Stomach (tissue), 9 donors: ENCODE measurements around the gene PYDC2. TPM values are rescaled to one million over a fixed set of nuclear protein-coding genes. Genes with fewer than 3 reads are reported as not detected.

Source experiments
- DNase-seq, 2 donors: peaks; one replicate each; pipeline versions ENCODE4 v3.0.0 to v3.0.0-alpha.2; 2013 to 2019
- H3K27ac ChIP-seq, 5 donors: fragments of 200-600 bp in 4 of 5; sonication (generic) in 4 of 5; one replicate each; pipeline ENCODE4 v1.5.1; 2013 to 2019; ENCODE audit warnings: mild to moderate bottlenecking in 1 of 5, moderate library complexity in 1 of 5
- H3K27me3 ChIP-seq, 3 donors: fragments of 200-600 bp; sonication (generic); one replicate each; pipeline ENCODE4 v1.5.1; 2017 to 2019; ENCODE audit warnings: mixed run types in 1 of 3
- H3K36me3 ChIP-seq, 4 donors: fragments of 200-600 bp; sonication (generic); 1 replicate in 3 of 4; 2 replicates in 1 of 4; pipeline ENCODE4 v1.5.1; 2016 to 2019
- H3K4me1 ChIP-seq, 4 donors: fragments of 200-600 bp; sonication (generic); one replicate each; pipeline ENCODE4 v1.5.1; 2016 to 2019
- H3K4me3 ChIP-seq, 4 donors: fragments of 200-600 bp; sonication (generic) in 3 of 4; one replicate each; pipeline ENCODE4 v1.5.1; 2016 to 2019; ENCODE audit warnings: mild to moderate bottlenecking in 1 of 4
- H3K9me3 ChIP-seq, 4 donors: fragments of 200-600 bp; sonication (generic); one replicate each; pipeline ENCODE4 v1.5.1; 2016 to 2019
- EP300 ChIP-seq: sonication (generic); formaldehyde crosslinking; IDR thresholded peaks from one replicate; pipeline ENCODE4 v1.6.1; 2017; ENCODE audit warnings: antibody characterized with exemption
- POLR2A ChIP-seq, 4 donors: fragments of 450-650 bp; IDR thresholded peaks; one replicate each; pipeline ENCODE4 v1.6.1; 2016; ENCODE audit warnings: antibody characterized with exemption in 4 of 4, control low read depth in 2 of 4, mild to moderate bottlenecking in 1 of 4, moderate library complexity in 1 of 4
- POLR2AphosphoS5 ChIP-seq, 3 donors: sonication (generic); formaldehyde crosslinking; IDR thresholded peaks; one replicate each; pipeline ENCODE4 v1.6.1; 2016; ENCODE audit warnings: antibody characterized with exemption in 3 of 3
- WGBS, 5 donors: extraction: QIAGEN DNeasy Blood & Tissue Kit in 3 of 5; methylation state at CpG; one replicate each; pipeline versions ENCODE4 v1.1.5 to v1.1.7; 2013 to 2018; 5-methylcytosine and 5-hydroxymethylcytosine counted together
- intact Hi-C: fragments of 100-400 bp; cut with DNase I; formaldehyde crosslinking; loops from one replicate; pipeline ENCODE4 v1.15.1; 2023; ENCODE audit warnings: low total_unique reads
- polyA plus RNA-seq, 3 donors: library from polyadenylated mRNA; stranded (reverse); fragments of 200-250 nt; gene quantifications; one replicate each; pipeline ENCODE4 v1.2.3, GENCODE V29; 2013
- total RNA-seq, 5 donors: library from RNA; depleted of rRNA; stranded (reverse); fragments of >200 nt; gene quantifications; one replicate each; pipeline versions ENCODE4 v1.1.0 to v1.2.3, GENCODE V29; 2014 to 2016
- TF ChIP-seq, protein P1 (sequence below), 7 experiments: fragments of 450-650 bp in 4 of 7; fragments of 200-600 bp in 3 of 7; sonication (generic) in 3 of 7; IDR thresholded peaks; one replicate each; pipeline ENCODE4 v1.5.1; 2016 to 2019; ENCODE audit warnings: antibody characterized with exemption in 7 of 7, control low read depth in 2 of 7, mild to moderate bottlenecking in 1 of 7
- donor health status: healthy with polysubstance abuse.
- donor health status: Bipolar disorder and iron deficiency.
- donor health status: healthy.

PYDC2 gene
- total and polyA plus RNA-seq, 8 donors: not detected

DNA sequence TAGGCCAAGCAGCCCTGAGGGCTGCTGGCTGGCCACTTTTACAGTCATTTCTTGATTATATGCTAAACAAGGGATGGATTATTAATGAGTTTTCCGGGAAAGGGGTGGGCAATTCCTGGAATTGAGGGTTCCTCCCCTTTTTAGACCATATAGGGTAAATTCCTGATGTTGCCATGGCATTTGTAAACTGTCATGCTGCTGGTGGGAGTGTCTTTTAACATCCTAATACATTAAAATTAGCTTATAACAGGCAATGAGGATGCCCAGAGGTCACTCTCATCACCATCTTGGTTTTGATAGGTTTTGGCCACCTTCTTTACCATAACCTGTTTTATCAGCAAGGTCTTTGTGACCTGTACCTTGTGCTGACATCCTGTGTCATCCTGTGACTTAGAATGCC is 11.7 kb upstream of the PYDC2 start:
- 0 to 92% (median 0%) methylated on average over 1 of the region's 1 CpG for WGBS, 5 donors
- no peak for DNase-seq
- Histone ChIP-seq H3K36me3 (no peaks in the 10 kb centered on the region), H3K27me3 (no peaks in the 10 kb centered on the region), H3K27ac (no peak overlapping the region), H3K9me3 (peaks cover 0 to 3% (median 0%) of the 10 kb centered on the region in 4 donors), H3K4me3 (no peak overlapping the region), H3K4me1 (no peaks in the 10 kb centered on the region)
- intact Hi-C loops: no loop called here
- TF ChIP-seq, protein P1, sequence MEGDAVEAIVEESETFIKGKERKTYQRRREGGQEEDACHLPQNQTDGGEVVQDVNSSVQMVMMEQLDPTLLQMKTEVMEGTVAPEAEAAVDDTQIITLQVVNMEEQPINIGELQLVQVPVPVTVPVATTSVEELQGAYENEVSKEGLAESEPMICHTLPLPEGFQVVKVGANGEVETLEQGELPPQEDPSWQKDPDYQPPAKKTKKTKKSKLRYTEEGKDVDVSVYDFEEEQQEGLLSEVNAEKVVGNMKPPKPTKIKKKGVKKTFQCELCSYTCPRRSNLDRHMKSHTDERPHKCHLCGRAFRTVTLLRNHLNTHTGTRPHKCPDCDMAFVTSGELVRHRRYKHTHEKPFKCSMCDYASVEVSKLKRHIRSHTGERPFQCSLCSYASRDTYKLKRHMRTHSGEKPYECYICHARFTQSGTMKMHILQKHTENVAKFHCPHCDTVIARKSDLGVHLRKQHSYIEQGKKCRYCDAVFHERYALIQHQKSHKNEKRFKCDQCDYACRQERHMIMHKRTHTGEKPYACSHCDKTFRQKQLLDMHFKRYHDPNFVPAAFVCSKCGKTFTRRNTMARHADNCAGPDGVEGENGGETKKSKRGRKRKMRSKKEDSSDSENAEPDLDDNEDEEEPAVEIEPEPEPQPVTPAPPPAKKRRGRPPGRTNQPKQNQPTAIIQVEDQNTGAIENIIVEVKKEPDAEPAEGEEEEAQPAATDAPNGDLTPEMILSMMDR (IDR thresholded peaks at IDR 0.05): no peak
- TF ChIP-seq EP300 (no peak), POLR2AphosphoS5 (IDR thresholded peaks at IDR 0.05) (no peak), POLR2A (IDR thresholded peaks at IDR 0.05) (no peak)

DNA sequence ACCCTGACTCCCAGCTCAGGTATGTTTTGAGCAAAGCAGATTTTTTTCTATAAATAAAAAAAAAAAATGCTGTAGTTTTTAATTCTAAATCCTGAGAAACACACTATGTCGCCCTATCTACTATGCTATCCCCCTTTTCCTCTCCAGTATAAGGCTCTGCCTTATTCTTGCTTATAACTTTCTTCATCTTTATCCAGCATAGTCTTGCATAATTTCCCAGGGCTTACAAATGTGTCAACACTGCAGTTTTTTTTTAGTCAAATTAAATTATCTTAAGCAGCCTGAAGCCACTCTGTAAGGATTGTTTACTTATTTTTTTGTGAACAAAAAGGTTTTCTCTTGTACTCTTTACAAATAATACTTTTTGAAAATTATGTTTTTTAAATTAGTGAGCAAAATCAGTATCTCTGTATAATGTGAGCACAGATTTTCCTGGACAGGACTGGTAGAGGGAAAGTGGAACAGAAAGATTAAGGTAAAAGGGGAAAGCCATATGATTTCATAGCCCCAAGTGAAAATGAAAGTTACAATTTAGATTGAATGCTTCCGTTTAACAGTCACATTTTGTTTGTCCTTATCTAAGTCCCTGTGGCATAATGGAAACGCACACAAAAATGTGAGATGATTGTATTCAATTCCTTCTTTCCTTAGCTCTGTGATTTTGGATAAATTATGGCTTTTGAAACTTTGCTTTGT is 5.6 kb upstream of the PYDC2 start:
- no peak overlapping the region for H3K4me3 ChIP-seq
- TF ChIP-seq EP300 (no peak), POLR2A (IDR thresholded peaks at IDR 0.05) (no peak), POLR2AphosphoS5 (IDR thresholded peaks at IDR 0.05) (no peak)
- TF ChIP-seq, protein P1 (IDR thresholded peaks at IDR 0.05): no peak
- intact Hi-C loops: no loop called here
- peaks cover 0 to 3% (median 0%) of the 10 kb centered on the region in 4 donors for H3K9me3 ChIP-seq
- H3K4me1 ChIP-seq: no peaks in the 10 kb centered on the region
- no peaks in the 10 kb centered on the region for H3K36me3 ChIP-seq
- no peaks in the 10 kb centered on the region for H3K27me3 ChIP-seq
- 12 to 24% (median 17%) methylated on average over 3 of the region's 3 CpGs for WGBS, 5 donors
- DNase-seq: peak in 1 of 2 donors; percentile 10
- H3K27ac ChIP-seq: no peak overlapping the region

GRCh38 chr3:191460360-191460759 is 603 bp upstream of the PYDC2 start:
- 90 to 95% (median 93%) methylated on average over 2 of the region's 2 CpGs for WGBS, 5 donors
- Histone ChIP-seq H3K27me3 (no peaks in the 10 kb centered on the region), H3K36me3 (no peaks in the 10 kb centered on the region), H3K4me3 (no peak overlapping the region), H3K9me3 (no peaks in the 10 kb centered on the region), H3K27ac (no peak overlapping the region), H3K4me1 (no peaks in the 10 kb centered on the region)
- DNase-seq: no peak
- TF ChIP-seq EP300: no peak
- TF ChIP-seq, protein P1 (IDR thresholded peaks at IDR 0.05): no peak
- TF ChIP-seq POLR2A (IDR thresholded peaks at IDR 0.05): no peak
- TF ChIP-seq POLR2AphosphoS5 (IDR thresholded peaks at IDR 0.05): no peak
- intact Hi-C loops: no loop called here

DNA sequence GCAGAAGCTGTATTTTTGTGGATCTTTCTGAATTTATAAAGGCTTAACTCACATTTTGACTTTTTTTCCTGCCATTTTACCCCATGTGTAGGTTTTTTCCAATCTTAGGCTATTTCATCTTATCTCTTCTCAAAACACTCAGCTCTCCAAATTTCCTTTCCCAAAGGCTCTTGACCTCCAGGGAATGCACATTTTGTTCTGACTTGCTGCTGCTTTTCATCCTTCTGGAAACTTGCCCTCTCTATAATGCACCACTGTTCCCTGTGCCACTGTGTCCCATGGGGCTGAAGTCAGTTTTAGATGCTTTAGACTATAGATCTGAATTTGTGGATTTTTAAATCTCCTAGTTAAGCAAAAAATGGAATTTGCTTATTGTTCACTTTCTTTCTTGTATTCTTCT is 9.1 kb downstream of the PYDC2 start:
- no peak overlapping the region for H3K27ac ChIP-seq
- H3K9me3 ChIP-seq: no peaks in the 10 kb centered on the region
- no peaks in the 10 kb centered on the region for H3K27me3 ChIP-seq
- H3K4me3 ChIP-seq: no peak overlapping the region
- H3K36me3 ChIP-seq: no peaks in the 10 kb centered on the region
- DNase-seq: no peak
- H3K4me1 ChIP-seq: no peaks in the 10 kb centered on the region
- TF ChIP-seq, protein P1 (IDR thresholded peaks at IDR 0.05): no peak
- no peak for TF ChIP-seq EP300
- no peak for TF ChIP-seq POLR2AphosphoS5 (IDR thresholded peaks at IDR 0.05)
- no peak for TF ChIP-seq POLR2A (IDR thresholded peaks at IDR 0.05)
- intact Hi-C loops: no loop called here
